IMR-90 (cell line): ENCODE data around the gene VIT. TPM values are rescaled to one million over a fixed set of nuclear protein-coding genes. Genes with fewer than 3 reads are reported as not detected.

Source experiments
- ATAC-seq: fragments of 200-7000 bp; cut with Tn5 transposase; 2 replicates; pipeline ENCODE4 v1.9.1; 2020; ENCODE audit warnings: low read depth, mild to moderate bottlenecking, moderate library complexity
- BruUV-seq: library from RNA; stranded (reverse); fragments of 400-500 nt; replicated peaks from 2 replicates; lab custom pipeline; 2021; lab: Mats Ljungman, UMichigan
- CTCF ChIA-PET: fragments of 300-600 bp; formaldehyde crosslinking; extraction: SDS; loops from one replicate; lab custom pipeline; 2021; ENCODE audit warnings: antibody characterized with exemption; lab: Yijun Ruan, JAX
- POLR2A ChIA-PET: fragments of 300-600 bp; sonication (Branson Sonifier 250); formaldehyde crosslinking; loops from one replicate; lab custom pipeline; 2022; ENCODE audit warnings: antibody characterized with exemption; ENCODE audit not compliant: unreplicated experiment; lab: Charles Lee
- DNase-seq: peaks from one replicate; pipeline ENCODE4 v3.0.0; 2013
- H2AFZ ChIP-seq: replicated peaks from 2 replicates; pipeline ENCODE3; 2013; ENCODE audit warnings: low read length, mild to moderate bottlenecking; ENCODE audit not compliant: poor library complexity
- H2AK5ac ChIP-seq: 2 replicates; pipeline ENCODE4 v1.6.1; 2013; ENCODE audit warnings: low read depth, low read length, inconsistent platforms
- H2AK9ac ChIP-seq: replicated peaks from 2 replicates; pipeline ENCODE3; 2013; ENCODE audit warnings: mild to moderate bottlenecking, low read depth, low read length, moderate library complexity; ENCODE audit not compliant: poor library complexity
- H2BK120ac ChIP-seq: 2 replicates; pipeline ENCODE4 v1.6.1; 2013; ENCODE audit warnings: low read depth, low read length, inconsistent platforms
- H2BK15ac ChIP-seq: 3 replicates; pipeline ENCODE4 v1.6.1; 2013; ENCODE audit warnings: low read depth, low read length, inconsistent platforms
- H2BK20ac ChIP-seq: 2 replicates; pipeline ENCODE4 v1.6.1; 2013; ENCODE audit warnings: low read depth, mild to moderate bottlenecking, inconsistent platforms, low read length, moderate library complexity
- H2BK5ac ChIP-seq: 2 replicates; pipeline ENCODE4 v1.6.1; 2013; ENCODE audit warnings: mild to moderate bottlenecking, low read depth, low read length, inconsistent platforms; ENCODE audit not compliant: poor library complexity, severe bottlenecking
- H3K14ac ChIP-seq: replicated peaks from 2 replicates; pipeline ENCODE4 v1.6.1; 2013; ENCODE audit warnings: low read depth, low read length, inconsistent platforms
- H3K18ac ChIP-seq: 2 replicates; pipeline ENCODE4 v1.6.1; 2013; ENCODE audit warnings: low read depth, low read length, control low read depth
- H3K23ac ChIP-seq: 2 replicates; pipeline ENCODE4 v1.6.1; 2013; ENCODE audit warnings: low read depth, low read length, inconsistent platforms
- H3K27ac ChIP-seq: 2 replicates; pipeline ENCODE4 v1.5.1; 2013; ENCODE audit warnings: mild to moderate bottlenecking, control low read depth, low read length; ENCODE audit not compliant: insufficient read depth
- H3K27me3 ChIP-seq: 2 replicates; pipeline ENCODE4 v1.6.1; 2013; ENCODE audit warnings: low read length; ENCODE audit not compliant: control insufficient read depth, insufficient read depth
- H3K36me3 ChIP-seq: 2 replicates; pipeline ENCODE4 v1.6.1; 2013; ENCODE audit warnings: low read length, mixed read lengths; ENCODE audit not compliant: control insufficient read depth, insufficient read depth
- H3K4ac ChIP-seq: 2 replicates; pipeline ENCODE4 v1.6.1; 2013; ENCODE audit warnings: low read depth, low read length, inconsistent platforms
- H3K4me1 ChIP-seq: 2 replicates; pipeline ENCODE4 v1.6.1; 2013; ENCODE audit warnings: low read length, mixed read lengths; ENCODE audit not compliant: control insufficient read depth, insufficient read depth
- H3K4me2 ChIP-seq: 2 replicates; pipeline ENCODE4 v1.6.1; 2013; ENCODE audit warnings: low read depth, mild to moderate bottlenecking, control low read depth, low read length, moderate library complexity
- H3K4me3 ChIP-seq: 2 replicates; pipeline ENCODE4 v1.5.1; 2013; ENCODE audit warnings: low read depth, mild to moderate bottlenecking, control low read depth, low read length, moderate library complexity; ENCODE audit not compliant: insufficient read depth
- H3K56ac ChIP-seq: 2 replicates; pipeline ENCODE4 v1.6.1; 2013; ENCODE audit warnings: low read length, inconsistent platforms; ENCODE audit not compliant: insufficient read depth; ENCODE audit errors: extremely low read depth
- H3K79me1 ChIP-seq, 2 experiments: 2 replicates each; pipeline ENCODE4 v1.6.1; 2013; ENCODE audit warnings: low read length in 2 of 2, inconsistent platforms in 1 of 2, low read depth in 1 of 2
- H3K9ac ChIP-seq: 2 replicates; pipeline ENCODE4 v1.6.1; 2013; ENCODE audit warnings: low read depth, low read length, control low read depth
- H3K9me1 ChIP-seq: 2 replicates; pipeline ENCODE4 v1.6.1; 2013; ENCODE audit warnings: low read length, inconsistent platforms; ENCODE audit not compliant: insufficient read depth
- H3K9me3 ChIP-seq: 2 replicates; pipeline ENCODE4 v1.6.1; 2013; ENCODE audit warnings: low read length; ENCODE audit not compliant: control insufficient read depth, insufficient read depth
- H4K20me1 ChIP-seq: 2 replicates; pipeline ENCODE4 v1.6.1; 2013; ENCODE audit warnings: low read length, inconsistent platforms; ENCODE audit not compliant: insufficient read depth
- H4K5ac ChIP-seq: 2 replicates; pipeline ENCODE4 v1.6.1; 2013; ENCODE audit warnings: mild to moderate bottlenecking, low read depth, low read length, control low read depth
- H4K8ac ChIP-seq, 2 experiments: 2 replicates each; pipeline ENCODE4 v1.6.1; 2013; ENCODE audit warnings: low read depth in 2 of 2, low read length in 2 of 2, control low read depth in 1 of 2, inconsistent platforms in 1 of 2
- H4K91ac ChIP-seq: 2 replicates; pipeline ENCODE4 v1.6.1; 2013; ENCODE audit warnings: low read depth, low read length, inconsistent platforms; ENCODE audit not compliant: insufficient read depth
- BHLHE40 ChIP-seq: fragments of 150-350 bp; IDR thresholded peaks from 2 replicates; pipeline ENCODE4 v1.6.1; 2016; ENCODE audit warnings: mild to moderate bottlenecking, low read depth, low read length
- CHD1 ChIP-seq: IDR thresholded peaks from 2 replicates; pipeline ENCODE4 v1.6.1; 2012; ENCODE audit warnings: low read depth, low read length, improper control_type of control experiment
- ELK1 ChIP-seq: fragments of 150-350 bp; IDR thresholded peaks from 2 replicates; pipeline ENCODE4 v1.6.1; 2016; ENCODE audit warnings: low read depth, mild to moderate bottlenecking, low read length, moderate library complexity, borderline replicate concordance
- FOS ChIP-seq: fragments of 150-350 bp; IDR thresholded peaks from 2 replicates; pipeline ENCODE4 v1.6.1; 2016; ENCODE audit warnings: low read depth, low read length
- MAFK ChIP-seq: IDR thresholded peaks from 2 replicates; pipeline ENCODE4 v1.6.1; 2012; ENCODE audit warnings: low read depth, low read length, improper control_type of control experiment
- MAZ ChIP-seq: IDR thresholded peaks from 2 replicates; pipeline ENCODE4 v1.6.1; 2012; ENCODE audit warnings: low read depth, mild to moderate bottlenecking, low read length, improper control_type of control experiment, moderate library complexity, borderline replicate concordance
- MXI1 ChIP-seq: IDR thresholded peaks from 2 replicates; pipeline ENCODE4 v1.6.1; 2012; ENCODE audit warnings: low read depth, mild to moderate bottlenecking, low read length, moderate library complexity, borderline replicate concordance
- NFE2L2 ChIP-seq: fragments of 150-350 bp; IDR thresholded peaks from 2 replicates; pipeline ENCODE4 v1.6.1; 2016; ENCODE audit warnings: low read depth, mild to moderate bottlenecking, low read length
- POLR2A ChIP-seq: IDR thresholded peaks from 2 replicates; pipeline ENCODE4 v1.6.1; 2012; ENCODE audit warnings: mild to moderate bottlenecking, low read depth, low read length
- RAD21 ChIP-seq: IDR thresholded peaks from 2 replicates; pipeline ENCODE4 v1.6.1; 2012; ENCODE audit warnings: low read length, improper control_type of control experiment
- RCOR1 ChIP-seq: IDR thresholded peaks from 2 replicates; pipeline ENCODE4 v1.6.1; 2012; ENCODE audit warnings: mild to moderate bottlenecking, low read length, improper control_type of control experiment; ENCODE audit not compliant: insufficient replicate concordance
- RFX5 ChIP-seq: IDR thresholded peaks from 2 replicates; pipeline ENCODE4 v1.8.0; 2012; ENCODE audit warnings: low read depth, mild to moderate bottlenecking, low read length, moderate library complexity
- SMC3 ChIP-seq: fragments of 150-350 bp; IDR thresholded peaks from 2 replicates; pipeline ENCODE4 v1.6.1; 2016; ENCODE audit warnings: low read depth, mild to moderate bottlenecking, antibody characterized with exemption, low read length, moderate library complexity
- WGBS, 2 experiments: methylation state at CpG; one replicate each; pipeline versions ENCODE4 v1.1.5 to v1.1.7; 2013; ENCODE audit warnings: missing lambda C conversion rate in 2 of 2; ENCODE audit not compliant: insufficient read length in 1 of 2; ENCODE audit errors: extremely low coverage in 2 of 2; 5-methylcytosine and 5-hydroxymethylcytosine counted together
- dilution Hi-C: fragments of 300-500 bp; cut with HindIII; formaldehyde crosslinking; loops from one replicate; pipeline ENCODE4 v1.14.3; 2018; ENCODE audit warnings: low sequenced_read_pairs; ENCODE audit not compliant: unreplicated experiment
- in situ Hi-C: fragments of 300-500 bp; cut with MboI; formaldehyde crosslinking; loops from 3 replicates; pipeline ENCODE4 v1.14.3; 2019; ENCODE audit warnings: low sequenced_read_pairs, inconsistent platforms, mixed read lengths
- intact Hi-C: fragments of 100-400 bp; cut with micrococcal nuclease; formaldehyde crosslinking; loops from 2 replicates; pipeline ENCODE4 v1.10.0; 2022
- polyA plus RNA-seq, 3 experiments: library from polyadenylated mRNA; depleted of rRNA; stranded (reverse); fragments of >200 nt; gene quantifications; 2 replicates each; pipeline ENCODE4 v1.2.3, GENCODE V29; 2012; ENCODE audit warnings: low replicate concordance in 1 of 3
- total RNA-seq: library from RNA; depleted of rRNA; stranded (reverse); fragments of >200 nt; gene quantifications from 2 replicates; pipeline ENCODE4 v1.2.3, GENCODE V29; 2012
- TF ChIP-seq, protein P1 (sequence below): conservative IDR thresholded peaks from 2 replicates; pipeline ENCODE4 v1.5.1; 2012; ENCODE audit warnings: mild to moderate bottlenecking, low read depth, low read length, improper control_type of control experiment

VIT gene
- total and polyA plus RNA-seq, 2 of the 4 experiments (the other 2 are of a cell fraction) = under 0.01 TPM; not detected in 1

- no peak overlapping the region for H2AK5ac ChIP-seq
- no peaks in the 10 kb centered on the region for H3K79me1 ChIP-seq
- H3K23ac ChIP-seq = no peak overlapping the region
- no peaks in the 10 kb centered on the region for H3K9me1 ChIP-seq
- ChIA-PET CTCF (interaction anchor here (0.5 to 1.0 kb wide), 2 partner anchors 9 to 15 kb away, joined by 3 read pairs; no protein-coding TSS in a partner anchor), POLR2A (no interaction called here)
- H3K27ac ChIP-seq = no peak overlapping the region
- H3K36me3 ChIP-seq = no peaks in the 10 kb centered on the region
- no peak overlapping the region for H3K9ac ChIP-seq
- ATAC-seq = peak; percentile 40; the same call in 1 of the 2 replicates
- no peak overlapping the region for H3K14ac ChIP-seq
- H3K4me1 ChIP-seq = no peaks in the 10 kb centered on the region
- no TSS peak for BruUV-seq
- H2AK9ac ChIP-seq = no peak overlapping the region
- 100% methylated on average over 1 of the region's 11 CpGs; no CpG with 5 or more reads in 1 of the 2 experiments for WGBS, 2 experiments
- no peak overlapping the region for H2BK5ac ChIP-seq
- DNase-seq = peak; percentile 18
- H4K8ac ChIP-seq = no peak overlapping the region
- H2BK20ac ChIP-seq = no peak overlapping the region
- H3K56ac ChIP-seq = no peak overlapping the region
- H3K9me3 ChIP-seq = no peaks in the 10 kb centered on the region
- in situ Hi-C loops (no loop called here), dilution Hi-C loops (no loop called here), intact Hi-C loops (no loop called here)
- no peak overlapping the region for H2BK120ac ChIP-seq
- no peak overlapping the region for H4K5ac ChIP-seq
- no peak overlapping the region for H3K4ac ChIP-seq
- H3K4me3 ChIP-seq = no peak overlapping the region
- no peak overlapping the region for H4K91ac ChIP-seq
- H3K4me2 ChIP-seq = no peak overlapping the region
- H2AFZ ChIP-seq = no peak overlapping the region
- peaks cover 21% of the 10 kb centered on the region for H3K27me3 ChIP-seq
- no peak overlapping the region for H2BK15ac ChIP-seq
- H4K20me1 ChIP-seq = no peaks in the 10 kb centered on the region
- no peak overlapping the region for H3K18ac ChIP-seq
- TF ChIP-seq, protein P1, sequence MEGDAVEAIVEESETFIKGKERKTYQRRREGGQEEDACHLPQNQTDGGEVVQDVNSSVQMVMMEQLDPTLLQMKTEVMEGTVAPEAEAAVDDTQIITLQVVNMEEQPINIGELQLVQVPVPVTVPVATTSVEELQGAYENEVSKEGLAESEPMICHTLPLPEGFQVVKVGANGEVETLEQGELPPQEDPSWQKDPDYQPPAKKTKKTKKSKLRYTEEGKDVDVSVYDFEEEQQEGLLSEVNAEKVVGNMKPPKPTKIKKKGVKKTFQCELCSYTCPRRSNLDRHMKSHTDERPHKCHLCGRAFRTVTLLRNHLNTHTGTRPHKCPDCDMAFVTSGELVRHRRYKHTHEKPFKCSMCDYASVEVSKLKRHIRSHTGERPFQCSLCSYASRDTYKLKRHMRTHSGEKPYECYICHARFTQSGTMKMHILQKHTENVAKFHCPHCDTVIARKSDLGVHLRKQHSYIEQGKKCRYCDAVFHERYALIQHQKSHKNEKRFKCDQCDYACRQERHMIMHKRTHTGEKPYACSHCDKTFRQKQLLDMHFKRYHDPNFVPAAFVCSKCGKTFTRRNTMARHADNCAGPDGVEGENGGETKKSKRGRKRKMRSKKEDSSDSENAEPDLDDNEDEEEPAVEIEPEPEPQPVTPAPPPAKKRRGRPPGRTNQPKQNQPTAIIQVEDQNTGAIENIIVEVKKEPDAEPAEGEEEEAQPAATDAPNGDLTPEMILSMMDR = peak; percentile 57
- TF ChIP-seq FOS (no peak), MAFK (no peak), MXI1 (no peak), RFX5 (no peak), MAZ (no peak), NFE2L2 (no peak), RCOR1 (no peak), SMC3 (peak; percentile 21; the same call in 1 of the 2 replicates), ELK1 (no peak), POLR2A (no peak), CHD1 (no peak), RAD21 (peak; percentile 44), BHLHE40 (no peak)
Measured at GRCh38 chr2:36770542-36771287, 74.2 kb downstream of the VIT start.
